Central memory CD8-positive, alpha-beta T cell (primary cell): ENCODE results near the gene GALNT8.
"Not testable (repeated sequence)": the region's sequence is repeated elsewhere in the genome, so short reads cannot be mapped to it uniquely, and the experiment has no call there.

ENCODE experiments used
- ATAC-seq: fragments of 150-1000 bp; cut with Tn5 transposase; replicated peaks from 2 replicates; pipeline ENCODE4 v1.10.0; 2022; ENCODE audit warnings: mild to moderate bottlenecking, moderate FRiP score, moderate number of reproducible peaks; ENCODE audit not compliant: poor library complexity, severe bottlenecking; ENCODE audit errors: extremely low read depth
- DNase-seq, 2 donors: peaks; one replicate each; pipeline ENCODE4 v3.0.0; 2021; ENCODE audit warnings: low spot score in 2 of 2
- H3K27ac Mint-ChIP-seq: one replicate; pipeline ENCODE4 v1.8.0; 2022; ENCODE audit warnings: low read depth, mild to moderate bottlenecking, moderate library complexity, mixed read lengths
- H3K27me3 Mint-ChIP-seq: one replicate; pipeline ENCODE4 v1.8.0; 2022; ENCODE audit warnings: mixed read lengths
- H3K36me3 Mint-ChIP-seq: one replicate; pipeline ENCODE4 v1.8.0; 2022; ENCODE audit warnings: mild to moderate bottlenecking, moderate library complexity, mixed read lengths; ENCODE audit not compliant: insufficient read depth
- H3K4me1 Mint-ChIP-seq: one replicate; pipeline ENCODE4 v1.8.0; 2022; ENCODE audit warnings: mixed read lengths
- H3K4me3 Mint-ChIP-seq: one replicate; pipeline ENCODE4 v1.8.0; 2022; ENCODE audit warnings: mild to moderate bottlenecking, moderate library complexity, mixed read lengths
- H3K9me3 Mint-ChIP-seq: one replicate; pipeline ENCODE4 v1.8.0; 2022; ENCODE audit warnings: mixed read lengths

The GALNT8 gene

GRCh38 chr12:4720637-4720995 lies 416 bp downstream of the GALNT8 start:
- no peak overlapping the region for H3K4me3 Mint-ChIP-seq
- ATAC-seq (no peak), DNase-seq (no peak)
- no peak overlapping the region for H3K27ac Mint-ChIP-seq
- no peaks in the 10 kb centered on the region for H3K9me3 Mint-ChIP-seq
- H3K36me3 Mint-ChIP-seq: no peaks in the 10 kb centered on the region
- H3K4me1 Mint-ChIP-seq: no peaks in the 10 kb centered on the region
- H3K27me3 Mint-ChIP-seq: peaks cover 52% of the 10 kb centered on the region

- peaks cover 52% of the 10 kb centered on the region for H3K27me3 Mint-ChIP-seq
- ATAC-seq, H3K4me1 Mint-ChIP-seq, DNase-seq, H3K27ac Mint-ChIP-seq, H3K4me3 Mint-ChIP-seq, H3K9me3 Mint-ChIP-seq, H3K36me3 Mint-ChIP-seq: not testable (repeated sequence)
Measured at GRCh38 chr12:4721587-4721986, 1.4 kb downstream of the GALNT8 start.

- ATAC-seq: no peak
- no peaks in the 10 kb centered on the region for H3K4me1 Mint-ChIP-seq
- peaks cover 52% of the 10 kb centered on the region for H3K27me3 Mint-ChIP-seq
- DNase-seq: no peak
- no peak overlapping the region for H3K4me3 Mint-ChIP-seq
- H3K9me3 Mint-ChIP-seq: no peaks in the 10 kb centered on the region
- H3K27ac Mint-ChIP-seq: no peak overlapping the region
- H3K36me3 Mint-ChIP-seq: no peaks in the 10 kb centered on the region
Measured at GRCh38 chr12:4723226-4723625, 3.0 kb downstream of the GALNT8 start.

GRCh38 chr12:4725057-4725456 lies 4.9 kb downstream of the GALNT8 start:
- Mint-ChIP-seq H3K36me3 (no peaks in the 10 kb centered on the region), H3K27ac (no peak overlapping the region), H3K4me3 (no peak overlapping the region), H3K4me1 (no peaks in the 10 kb centered on the region), H3K9me3 (no peaks in the 10 kb centered on the region), H3K27me3 (peaks cover 34% of the 10 kb centered on the region)
- ATAC-seq (no peak), DNase-seq (no peak)

GRCh38 chr12:4734625-4735340 lies 14.6 kb downstream of the GALNT8 start:
- Mint-ChIP-seq H3K4me3 (no peak overlapping the region), H3K4me1 (no peaks in the 10 kb centered on the region), H3K9me3 (no peaks in the 10 kb centered on the region), H3K36me3 (no peaks in the 10 kb centered on the region), H3K27ac (no peak overlapping the region), H3K27me3 (peaks cover 68% of the 10 kb centered on the region)
- ATAC-seq: no peak
- no peak for DNase-seq

GRCh38 chr12:4736091-4736490 lies 15.9 kb downstream of the GALNT8 start:
- no peak for ATAC-seq
- peaks cover 73% of the 10 kb centered on the region for H3K27me3 Mint-ChIP-seq
- no peaks in the 10 kb centered on the region for H3K4me1 Mint-ChIP-seq
- no peak overlapping the region for H3K4me3 Mint-ChIP-seq
- H3K27ac Mint-ChIP-seq: no peak overlapping the region
- DNase-seq: no peak
- H3K36me3 Mint-ChIP-seq: no peaks in the 10 kb centered on the region
- no peaks in the 10 kb centered on the region for H3K9me3 Mint-ChIP-seq

- no peaks in the 10 kb centered on the region for H3K9me3 Mint-ChIP-seq
- ATAC-seq (no peak), DNase-seq (no peak)
- H3K4me3 Mint-ChIP-seq: no peak overlapping the region
- H3K4me1 Mint-ChIP-seq: no peaks in the 10 kb centered on the region
- H3K36me3 Mint-ChIP-seq: no peaks in the 10 kb centered on the region
- H3K27ac Mint-ChIP-seq: no peak overlapping the region
- peaks cover 86% of the 10 kb centered on the region for H3K27me3 Mint-ChIP-seq
Measured at GRCh38 chr12:4738541-4738940, 18.3 kb downstream of the GALNT8 start.

- ATAC-seq (no peak), DNase-seq (no peak)
- Mint-ChIP-seq H3K9me3 (no peaks in the 10 kb centered on the region), H3K4me3 (no peak overlapping the region), H3K27ac (no peak overlapping the region), H3K27me3 (peaks cover 69% of the 10 kb centered on the region), H3K4me1 (no peaks in the 10 kb centered on the region), H3K36me3 (no peaks in the 10 kb centered on the region)
Measured at GRCh38 chr12:4742416-4742970, 22.3 kb downstream of the GALNT8 start.

- no peak overlapping the region for H3K27ac Mint-ChIP-seq
- H3K4me3 Mint-ChIP-seq: no peak overlapping the region
- H3K4me1 Mint-ChIP-seq: no peaks in the 10 kb centered on the region
- H3K36me3 Mint-ChIP-seq: no peaks in the 10 kb centered on the region
- H3K9me3 Mint-ChIP-seq: no peaks in the 10 kb centered on the region
- peaks cover 64% of the 10 kb centered on the region for H3K27me3 Mint-ChIP-seq
- no peak for ATAC-seq
- no peak for DNase-seq
Measured at GRCh38 chr12:4743046-4743445, 22.8 kb downstream of the GALNT8 start.

GRCh38 chr12:4744709-4745108 lies 24.5 kb downstream of the GALNT8 start:
- Mint-ChIP-seq H3K36me3 (no peaks in the 10 kb centered on the region), H3K27ac (no peak overlapping the region), H3K9me3 (no peaks in the 10 kb centered on the region), H3K4me1 (no peaks in the 10 kb centered on the region), H3K27me3 (peaks cover 49% of the 10 kb centered on the region), H3K4me3 (no peak overlapping the region)
- DNase-seq: no peak
- no peak for ATAC-seq

- ATAC-seq (no peak), DNase-seq (no peak)
- Mint-ChIP-seq H3K4me3 (no peak overlapping the region), H3K27ac (no peak overlapping the region), H3K36me3 (no peaks in the 10 kb centered on the region), H3K9me3 (no peaks in the 10 kb centered on the region), H3K27me3 (peaks cover 44% of the 10 kb centered on the region), H3K4me1 (no peaks in the 10 kb centered on the region)
Measured at GRCh38 chr12:4745249-4745648, 25.0 kb downstream of the GALNT8 start.

GRCh38 chr12:4751654-4752053 lies 31.5 kb downstream of the GALNT8 start:
- not testable (repeated sequence) for DNase-seq, H3K4me3 Mint-ChIP-seq, H3K9me3 Mint-ChIP-seq, H3K36me3 Mint-ChIP-seq, H3K4me1 Mint-ChIP-seq, ATAC-seq, H3K27ac Mint-ChIP-seq
- H3K27me3 Mint-ChIP-seq: peaks cover 21% of the 10 kb centered on the region

- no peak overlapping the region for H3K4me3 Mint-ChIP-seq
- H3K9me3 Mint-ChIP-seq: no peaks in the 10 kb centered on the region
- ATAC-seq: no peak
Measured at GRCh38 chr12:4762773-4763172, 42.6 kb downstream of the GALNT8 start.

More at GRCh38 chr12:4762773-4763172, 42.6 kb downstream of the GALNT8 start:
- DNase-seq: no peak
- no peaks in the 10 kb centered on the region for H3K36me3 Mint-ChIP-seq
- H3K27me3 Mint-ChIP-seq: peaks cover 9% of the 10 kb centered on the region
- no peaks in the 10 kb centered on the region for H3K4me1 Mint-ChIP-seq
- no peak overlapping the region for H3K27ac Mint-ChIP-seq
